H9 (cell line): ENCODE results near the gene PERP. TPM values are rescaled to one million over a fixed set of nuclear protein-coding genes. Genes with fewer than 3 reads are reported as not detected.

Experiments used
- DNase-seq: peaks from one replicate; pipeline ENCODE4 v3.0.0-alpha.2; 2017
- H2AFZ ChIP-seq: one replicate; pipeline ENCODE4 v1.6.1; 2013; ENCODE audit warnings: mild to moderate bottlenecking, low read length, control low read depth, moderate library complexity
- H2AK5ac ChIP-seq: 2 replicates; pipeline ENCODE4 v1.6.1; 2013; ENCODE audit warnings: low read length, control low read depth, mixed read lengths; ENCODE audit not compliant: insufficient read length
- H2BK120ac ChIP-seq: one replicate; pipeline ENCODE4 v1.6.1; 2013; ENCODE audit warnings: low read depth, mild to moderate bottlenecking, low read length, control low read depth, inconsistent platforms; ENCODE audit not compliant: poor library complexity, severe bottlenecking
- H2BK12ac ChIP-seq: 2 replicates; pipeline ENCODE4 v1.6.1; 2013; ENCODE audit warnings: low read length, control low read depth, mixed read lengths, low read depth; ENCODE audit not compliant: insufficient read length
- H2BK15ac ChIP-seq: 2 replicates; pipeline ENCODE4 v1.6.1; 2013; ENCODE audit warnings: low read depth, low read length, control low read depth
- H2BK20ac ChIP-seq: one replicate; pipeline ENCODE4 v1.6.1; 2013; ENCODE audit warnings: low read depth, mild to moderate bottlenecking, low read length, control low read depth, inconsistent platforms; ENCODE audit not compliant: poor library complexity, severe bottlenecking
- H2BK5ac ChIP-seq: 2 replicates; pipeline ENCODE4 v1.6.1; 2013; ENCODE audit warnings: low read length, control low read depth, mixed read lengths; ENCODE audit not compliant: insufficient read length
- H3K14ac ChIP-seq: 2 replicates; pipeline ENCODE4 v1.6.1; 2013; ENCODE audit warnings: low read length, control low read depth; ENCODE audit not compliant: insufficient read depth
- H3K18ac ChIP-seq: 2 replicates; pipeline ENCODE4 v1.6.1; 2013; ENCODE audit warnings: low read depth, mild to moderate bottlenecking, mixed read lengths, low read length, control low read depth; ENCODE audit not compliant: insufficient read length
- H3K23ac ChIP-seq: 2 replicates; pipeline ENCODE4 v1.6.1; 2013; ENCODE audit warnings: low read length, control low read depth, mixed read lengths, low read depth; ENCODE audit not compliant: insufficient read length
- H3K23me2 ChIP-seq: 2 replicates; pipeline ENCODE4 v1.6.1; 2013; ENCODE audit warnings: low read depth, mild to moderate bottlenecking, mixed read lengths, low read length, control low read depth; ENCODE audit not compliant: insufficient read length, poor library complexity, severe bottlenecking
- H3K27ac ChIP-seq: 2 replicates; pipeline ENCODE4 v1.5.1; 2013; ENCODE audit warnings: low read length, control low read depth, mixed read lengths, low read depth; ENCODE audit not compliant: insufficient read length
- H3K27me3 ChIP-seq: 2 replicates; pipeline ENCODE4 v1.6.1; 2013; ENCODE audit warnings: low read length, control low read depth, inconsistent platforms; ENCODE audit not compliant: insufficient read depth
- H3K4ac ChIP-seq: 2 replicates; pipeline ENCODE4 v1.6.1; 2013; ENCODE audit warnings: low read depth, mild to moderate bottlenecking, control low read depth, inconsistent platforms, low read length, moderate library complexity
- H3K4me1 ChIP-seq: 2 replicates; pipeline ENCODE4 v1.6.1; 2013; ENCODE audit warnings: low read length, control low read depth, inconsistent platforms; ENCODE audit not compliant: insufficient read depth
- H3K4me2 ChIP-seq: 2 replicates; pipeline ENCODE4 v1.6.1; 2013; ENCODE audit warnings: low read length, control low read depth, mixed read lengths; ENCODE audit not compliant: insufficient read length, insufficient read depth
- H3K56ac ChIP-seq: 2 replicates; pipeline ENCODE4 v1.6.1; 2013; ENCODE audit warnings: low read depth, mild to moderate bottlenecking, mixed read lengths, low read length, control low read depth; ENCODE audit not compliant: insufficient read length
- H3K79me1 ChIP-seq: 2 replicates; pipeline ENCODE4 v1.6.1; 2013; ENCODE audit warnings: low read depth, mild to moderate bottlenecking, moderate library complexity, low read length, control low read depth, inconsistent platforms; ENCODE audit not compliant: insufficient read depth, poor library complexity, severe bottlenecking
- H3K79me2 ChIP-seq: 2 replicates; pipeline ENCODE4 v1.6.1; 2013; ENCODE audit warnings: low read length, control low read depth, inconsistent platforms; ENCODE audit not compliant: insufficient read depth
- H3K9ac ChIP-seq: 2 replicates; pipeline ENCODE4 v1.6.1; 2013; ENCODE audit warnings: low read length, control low read depth, mixed read lengths; ENCODE audit not compliant: insufficient read length; ENCODE audit errors: extremely low read depth
- H3K9me3 ChIP-seq: one replicate; pipeline ENCODE4 v1.6.1; 2013; ENCODE audit warnings: low read depth, low read length, inconsistent platforms; ENCODE audit not compliant: control insufficient read depth
- H3T11ph ChIP-seq: one replicate; pipeline ENCODE4 v1.6.1; 2013; ENCODE audit warnings: mild to moderate bottlenecking, low read length, control low read depth, inconsistent platforms
- H4K20me1 ChIP-seq: one replicate; pipeline ENCODE4 v1.6.1; 2013; ENCODE audit not compliant: control insufficient read depth, insufficient read length, insufficient read depth
- H4K5ac ChIP-seq: 2 replicates; pipeline ENCODE4 v1.6.1; 2013; ENCODE audit warnings: low read depth, mild to moderate bottlenecking, mixed read lengths, low read length, control low read depth; ENCODE audit not compliant: insufficient read length
- H4K8ac ChIP-seq: replicated peaks from 2 replicates; pipeline ENCODE4 v1.6.1; 2013; ENCODE audit warnings: low read length, control low read depth, mixed read lengths, low read depth; ENCODE audit not compliant: insufficient read length
- H4K91ac ChIP-seq: 2 replicates; pipeline ENCODE4 v1.6.1; 2013; ENCODE audit warnings: low read depth, mild to moderate bottlenecking, moderate library complexity, mixed read lengths, low read length, control low read depth; ENCODE audit not compliant: insufficient read length
- H3K27ac Mint-ChIP-seq, 3 experiments: 2 replicates in 2 of 3; 3 replicates in 1 of 3; pipeline ENCODE4 v1.8.0; 2020 to 2021; ENCODE audit warnings: mixed read lengths in 3 of 3, mild to moderate bottlenecking in 1 of 3, moderate library complexity in 1 of 3
- H3K27me3 Mint-ChIP-seq: 2 replicates; pipeline ENCODE4 v1.8.0; 2021; ENCODE audit warnings: low read depth, mild to moderate bottlenecking, moderate library complexity, mixed read lengths
- H3K36me3 Mint-ChIP-seq, 3 experiments: 2 replicates in 2 of 3; 3 replicates in 1 of 3; pipeline ENCODE4 v1.8.0; 2020 to 2021; ENCODE audit warnings: low read depth in 3 of 3, mixed read lengths in 3 of 3; ENCODE audit not compliant: insufficient read depth in 1 of 3
- H3K4me1 Mint-ChIP-seq, 2 experiments: 2 replicates each; pipeline ENCODE4 v1.8.0; 2020; ENCODE audit warnings: mixed read lengths in 2 of 2
- H3K4me3 Mint-ChIP-seq, 2 experiments: 2 replicates in 1 of 2; 3 replicates in 1 of 2; pipeline ENCODE4 v1.8.0; 2020 to 2021; ENCODE audit warnings: mild to moderate bottlenecking in 2 of 2, mixed read lengths in 2 of 2, moderate library complexity in 1 of 2
- H3K9me3 Mint-ChIP-seq, 2 experiments: 2 replicates in 1 of 2; 3 replicates in 1 of 2; pipeline ENCODE4 v1.8.0; 2020; ENCODE audit warnings: mild to moderate bottlenecking in 2 of 2, mixed read lengths in 2 of 2, moderate library complexity in 1 of 2
- CTCF ChIP-seq: fragments of 200-600 bp; sonication (generic); conservative IDR thresholded peaks from 3 replicates; pipeline ENCODE4 v1.8.0; 2021; ENCODE audit warnings: antibody characterized with exemption, mild to moderate bottlenecking
- WGBS: extraction: QIAGEN DNeasy Blood & Tissue Kit; methylation state at CpG from one replicate; pipeline ENCODE4 v1.1.7; 2013; ENCODE audit warnings: missing lambda C conversion rate, low lambda C conversion rate, mixed read lengths; ENCODE audit not compliant: insufficient read length; ENCODE audit errors: extremely low coverage; 5-methylcytosine and 5-hydroxymethylcytosine counted together
- total RNA-seq: library from RNA; stranded (reverse); gene quantifications from 2 replicates; pipeline ENCODE4 v1.2.1, GENCODE V29; 2021

Gene PERP
- total RNA-seq, 1 experiment from 2014 or later: 28.7 TPM

- DNase-seq: no peak
- Histone ChIP-seq H2BK120ac (no peak overlapping the region), H3K9me3 (no peaks in the 10 kb centered on the region), H3K9ac (no peak overlapping the region), H2BK5ac (no peak overlapping the region), H3K27ac (no peak overlapping the region), H2AFZ (no peak overlapping the region), H3K79me1 (no peaks in the 10 kb centered on the region), H3K18ac (no peak overlapping the region), H3K4ac (no peak overlapping the region), H3K23ac (no peak overlapping the region), H4K20me1 (no peaks in the 10 kb centered on the region), H2BK20ac (no peak overlapping the region), H2AK5ac (no peak overlapping the region), H3K27me3 (no peaks in the 10 kb centered on the region), H3T11ph (no peak overlapping the region), H4K8ac (no peak overlapping the region), H2BK12ac (no peak overlapping the region), H3K4me1 (no peaks in the 10 kb centered on the region), H3K56ac (no peak overlapping the region), H3K79me2 (no peaks in the 10 kb centered on the region), H2BK15ac (no peak overlapping the region), H3K14ac (no peak overlapping the region), H4K5ac (no peak overlapping the region), H3K23me2 (no peaks in the 10 kb centered on the region), H4K91ac (no peak overlapping the region), H3K4me2 (no peak overlapping the region)
- peaks cover 16 to 20% of the 10 kb centered on the region in 2 experiments for H3K9me3 Mint-ChIP-seq
- H3K4me3 Mint-ChIP-seq: no peak overlapping the region
- H3K27ac Mint-ChIP-seq: no peak overlapping the region
- H3K36me3 Mint-ChIP-seq: peaks cover 0 to 11% (median 6%) of the 10 kb centered on the region in 3 experiments; a peak in 4 of 7 replicates
- no CpG with 5 or more reads among the region's 3 CpGs for WGBS
- H3K4me1 Mint-ChIP-seq: peaks cover 0 to under 1% of the 10 kb centered on the region in 2 experiments; a peak in 1 of 4 replicates
- TF ChIP-seq CTCF: no peak
- H3K27me3 Mint-ChIP-seq: peaks cover 5% of the 10 kb centered on the region
Observed at GRCh38 chr6:138052783-138053182, 54.4 kb downstream of the PERP start.
